SK-N-SH treated with all-trans-retinoic acid at 6 μM for 48 hours (cell line): ENCODE results near the gene KAT5.

Experiments used
- ARNTL ChIP-seq: fragments of 450-650 bp; formaldehyde crosslinking; IDR thresholded peaks from 2 replicates; pipeline ENCODE4 v1.5.0; 2020; ENCODE audit warnings: low read depth, mild to moderate bottlenecking, moderate library complexity, borderline replicate concordance
- CSDC2 ChIP-seq: fragments of 250-450 bp; sonication (Bioruptor Pico); IDR thresholded peaks from 2 replicates; pipeline ENCODE4 v1.5.0; 2020; ENCODE audit warnings: mild to moderate bottlenecking, moderate library complexity
- CSRNP3 ChIP-seq: fragments of 250-450 bp; sonication (Bioruptor Pico); IDR thresholded peaks from 2 replicates; pipeline ENCODE4 v1.5.1; 2021; ENCODE audit warnings: mild to moderate bottlenecking, moderate library complexity
- OSR1 ChIP-seq: fragments of 250-450 bp; sonication (Bioruptor Pico); IDR thresholded peaks from 2 replicates; pipeline ENCODE4 v1.8.0; 2022; ENCODE audit warnings: moderate library complexity, mild to moderate bottlenecking, inconsistent platforms
- PATZ1 ChIP-seq: fragments of 250-450 bp; sonication (Bioruptor Pico); IDR thresholded peaks from 2 replicates; pipeline ENCODE4 v1.8.0; 2020; ENCODE audit warnings: mild to moderate bottlenecking, moderate library complexity, borderline replicate concordance
- POU6F1 ChIP-seq: fragments of 250-450 bp; sonication (Bioruptor Pico); IDR thresholded peaks from 2 replicates; pipeline ENCODE4 v1.8.0; 2021; ENCODE audit warnings: low read depth, mild to moderate bottlenecking, moderate library complexity, borderline replicate concordance
- RARB ChIP-seq: fragments of 250-450 bp; sonication (Bioruptor Pico); IDR thresholded peaks from 2 replicates; pipeline ENCODE4 v1.8.0; 2021; ENCODE audit warnings: mild to moderate bottlenecking, moderate library complexity
- TOX ChIP-seq: fragments of 250-450 bp; sonication (Bioruptor Pico); IDR thresholded peaks from 2 replicates; pipeline ENCODE4 v1.8.0; 2021; ENCODE audit warnings: mild to moderate bottlenecking, moderate library complexity, borderline replicate concordance
- TSHZ2 ChIP-seq: fragments of 250-450 bp; sonication (Bioruptor Pico); IDR thresholded peaks from 2 replicates; pipeline ENCODE4 v1.5.0; 2020; ENCODE audit warnings: mild to moderate bottlenecking, moderate library complexity
- ZFP3 ChIP-seq: fragments of 250-450 bp; sonication (Bioruptor Pico); IDR thresholded peaks from 2 replicates; pipeline ENCODE4 v1.5.0; 2020; ENCODE audit warnings: mild to moderate bottlenecking, moderate library complexity
- ZFP30 ChIP-seq: fragments of 450-650 bp; formaldehyde crosslinking; IDR thresholded peaks from 2 replicates; pipeline ENCODE4 v1.5.0; 2022; ENCODE audit warnings: mild to moderate bottlenecking, moderate library complexity
- ZNF70 ChIP-seq: fragments of 450-650 bp; formaldehyde crosslinking; IDR thresholded peaks from 2 replicates; pipeline ENCODE4 v1.5.0; 2020; ENCODE audit warnings: mild to moderate bottlenecking, moderate library complexity

- TF ChIP-seq ZFP30, result no peak
- no peak for TF ChIP-seq TOX (CRISPR knock-in tag)
- TF ChIP-seq CSRNP3 (CRISPR knock-in tag), result no peak
- no peak for TF ChIP-seq OSR1
- TF ChIP-seq PATZ1 (CRISPR knock-in tag), result no peak
- TF ChIP-seq ZNF70 (CRISPR knock-in tag), result no peak
- TF ChIP-seq CSDC2, result no peak
- no peak for TF ChIP-seq ARNTL
- TF ChIP-seq RARB (CRISPR knock-in tag), result no peak
- no peak for TF ChIP-seq POU6F1
- no peak for TF ChIP-seq ZFP3 (CRISPR knock-in tag)
- TF ChIP-seq TSHZ2 (CRISPR knock-in tag), result no peak
Observed at GRCh38 chr11:65744026-65744698, 32.1 kb downstream of the KAT5 start.
